WTC11 (cell line): ENCODE data around the gene DBNL. TPM values are rescaled to one million over a fixed set of nuclear protein-coding genes. Genes with fewer than 3 reads are reported as not detected.
A peak's percentile ranks its signal among the peaks of the same experiment; 100 is the strongest.
"Not testable (repeated sequence)": the region's sequence is repeated elsewhere in the genome, so short reads cannot be mapped to it uniquely, and the experiment has no call there.

Experiments used
- ATAC-seq: fragments of 200-7000 bp; cut with Tn5 transposase; 2 replicates; pipeline ENCODE4 v1.10.0; 2021; ENCODE audit warnings: mild to moderate bottlenecking, moderate library complexity
- CTCF ChIA-PET: fragments of 300-600 bp; sonication (Branson Sonifier 250); formaldehyde crosslinking; loops from one replicate; lab custom pipeline; 2021; ENCODE audit warnings: antibody characterized with exemption; lab: Charles Lee
- POLR2A ChIA-PET: fragments of 350-600 bp; sonication (Branson Sonifier 250); formaldehyde crosslinking; loops from one replicate; lab custom pipeline; 2021; ENCODE audit warnings: antibody characterized with exemption; lab: Charles Lee
- DNase-seq: peaks from one replicate; pipeline ENCODE4 v3.0.0; 2021; ENCODE audit warnings: low spot score
- H3K27ac Mint-ChIP-seq: 2 replicates; pipeline ENCODE4 v1.8.0; 2021; ENCODE audit warnings: mixed read lengths
- H3K27me3 Mint-ChIP-seq: 2 replicates; pipeline ENCODE4 v1.8.0; 2021; ENCODE audit warnings: low read depth, mild to moderate bottlenecking, moderate library complexity, mixed read lengths
- H3K36me3 Mint-ChIP-seq: 2 replicates; pipeline ENCODE4 v1.8.0; 2021; ENCODE audit warnings: mixed read lengths
- H3K4me1 Mint-ChIP-seq: 2 replicates; pipeline ENCODE4 v1.8.0; 2022; ENCODE audit warnings: mixed read lengths
- H3K4me3 Mint-ChIP-seq: 2 replicates; pipeline ENCODE4 v1.8.0; 2021; ENCODE audit warnings: mild to moderate bottlenecking, moderate library complexity, mixed read lengths
- H3K9me3 Mint-ChIP-seq: 2 replicates; pipeline ENCODE4 v1.8.0; 2021; ENCODE audit warnings: mixed read lengths
- total RNA-seq: library from RNA; stranded (reverse); gene quantifications from 3 replicates; pipeline ENCODE4 v1.2.3, GENCODE V29; 2021

DBNL gene
- total RNA-seq, 1 experiment from 2014 or later = 36.1 TPM

GRCh38 chr7:44029433-44029832 is 15.1 kb upstream of the DBNL start:
- H3K9me3 Mint-ChIP-seq, CTCF ChIA-PET, H3K27ac Mint-ChIP-seq, DNase-seq, H3K27me3 Mint-ChIP-seq, POLR2A ChIA-PET, H3K4me1 Mint-ChIP-seq, ATAC-seq, H3K4me3 Mint-ChIP-seq, H3K36me3 Mint-ChIP-seq: not testable (repeated sequence)

DNA sequence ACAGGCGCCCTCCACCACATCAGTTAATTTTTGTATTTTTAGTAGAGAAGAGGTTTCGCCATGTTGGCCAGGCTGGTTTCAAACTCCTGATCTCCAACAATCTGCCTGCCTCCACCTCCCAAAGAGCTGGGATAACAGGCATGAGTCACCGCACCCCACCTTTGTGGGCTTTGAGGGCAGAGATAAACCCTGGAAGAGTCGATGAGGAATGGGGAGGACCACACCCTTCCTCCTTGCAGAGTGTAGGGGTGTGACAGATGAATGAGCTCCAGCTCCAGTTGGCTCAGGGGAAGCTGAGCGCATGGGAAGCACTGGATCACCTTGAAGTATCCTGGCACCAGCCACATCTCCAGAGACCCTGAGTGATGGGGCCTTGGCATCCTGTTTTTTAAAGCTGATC is 14.5 kb upstream of the DBNL start:
- CTCF ChIA-PET, H3K4me1 Mint-ChIP-seq, ATAC-seq, DNase-seq, H3K36me3 Mint-ChIP-seq, H3K4me3 Mint-ChIP-seq, H3K27ac Mint-ChIP-seq, H3K27me3 Mint-ChIP-seq, POLR2A ChIA-PET, H3K9me3 Mint-ChIP-seq: not testable (repeated sequence)

- ATAC-seq, H3K27me3 Mint-ChIP-seq, H3K36me3 Mint-ChIP-seq, H3K4me3 Mint-ChIP-seq, DNase-seq, H3K4me1 Mint-ChIP-seq, CTCF ChIA-PET, POLR2A ChIA-PET, H3K9me3 Mint-ChIP-seq, H3K27ac Mint-ChIP-seq: not testable (repeated sequence)
Observed at GRCh38 chr7:44031319-44031718, 13.2 kb upstream of the DBNL start.

GRCh38 chr7:44032031-44032430 is 12.5 kb upstream of the DBNL start:
- H3K4me3 Mint-ChIP-seq, CTCF ChIA-PET, ATAC-seq, H3K9me3 Mint-ChIP-seq, H3K27me3 Mint-ChIP-seq, POLR2A ChIA-PET, H3K36me3 Mint-ChIP-seq, DNase-seq, H3K27ac Mint-ChIP-seq, H3K4me1 Mint-ChIP-seq: not testable (repeated sequence)

DNA sequence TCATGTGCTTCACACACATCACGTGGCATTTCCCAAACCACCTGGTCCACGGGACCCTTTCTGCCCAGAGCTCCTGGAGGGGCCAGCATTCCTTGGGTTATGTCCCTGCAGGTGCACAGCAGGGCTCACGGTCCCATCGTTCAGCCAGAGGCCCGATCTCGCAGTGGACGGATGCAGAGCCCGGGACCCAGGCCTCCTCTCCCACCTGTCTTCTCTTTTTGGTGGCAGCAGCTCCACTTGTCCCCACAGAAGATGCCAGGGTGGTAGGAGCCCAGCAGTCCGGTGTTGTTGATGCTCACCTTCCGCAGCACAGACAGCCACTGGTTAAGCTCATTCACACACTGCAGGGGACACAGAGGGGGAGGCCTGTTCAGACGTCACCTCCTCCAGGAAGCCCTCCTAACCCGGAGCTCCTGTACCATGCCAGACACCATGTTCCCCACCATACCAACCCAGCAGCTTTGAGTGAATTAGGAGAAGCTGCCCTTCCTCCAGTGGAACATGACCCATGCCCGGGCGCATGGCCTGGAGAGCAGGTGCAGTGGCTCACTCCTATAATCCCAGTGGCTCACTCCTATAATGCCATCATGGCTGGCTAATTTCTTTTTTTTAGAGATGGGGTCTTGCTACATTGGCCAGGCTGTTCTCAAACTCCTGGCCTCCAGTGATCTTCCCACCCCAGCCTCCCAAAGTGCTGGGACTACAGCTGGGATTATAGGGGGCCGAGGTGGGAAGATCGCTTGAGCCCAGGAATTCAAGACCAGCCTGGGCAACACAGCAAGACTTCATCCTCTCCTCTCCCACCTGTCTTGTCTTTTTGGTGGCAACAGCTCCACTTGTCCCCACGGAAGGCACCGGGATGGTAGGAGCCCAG is 10.3 kb upstream of the DBNL start:
- DNase-seq, H3K36me3 Mint-ChIP-seq, H3K9me3 Mint-ChIP-seq, POLR2A ChIA-PET, H3K27ac Mint-ChIP-seq, H3K4me3 Mint-ChIP-seq, CTCF ChIA-PET, ATAC-seq, H3K4me1 Mint-ChIP-seq: not testable (repeated sequence)
- peaks cover 20% of the 10 kb centered on the region for H3K27me3 Mint-ChIP-seq

- not testable (repeated sequence) for H3K4me1 Mint-ChIP-seq
Observed at GRCh38 chr7:44036364-44036763, 8.1 kb upstream of the DBNL start.

DNA sequence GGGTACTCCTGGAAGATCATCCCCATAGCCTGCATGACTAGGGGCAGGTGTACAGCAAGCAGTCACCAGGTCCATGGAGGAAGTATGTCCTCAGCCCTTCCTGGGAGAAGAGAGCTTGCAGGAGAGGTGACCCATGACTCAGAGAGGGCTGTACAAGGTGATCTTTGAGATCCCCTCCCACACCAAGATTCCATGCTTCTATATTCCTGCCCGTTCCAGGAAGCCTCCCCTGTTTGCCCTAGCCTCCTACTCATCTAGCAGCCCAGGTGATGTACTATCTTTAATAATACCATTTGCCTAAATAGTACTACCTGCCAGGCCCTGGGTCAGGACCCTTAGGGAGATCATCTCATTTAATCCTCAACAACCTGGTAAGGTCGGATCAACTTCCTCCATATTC is 6.6 kb upstream of the DBNL start:
- H3K4me1 Mint-ChIP-seq, ATAC-seq: not testable (repeated sequence)
- peaks cover 41% of the 10 kb centered on the region for H3K27me3 Mint-ChIP-seq

More at GRCh38 chr7:44036364-44036763, 8.1 kb upstream of the DBNL start:
- Mint-ChIP-seq H3K27me3 (peaks cover 29% of the 10 kb centered on the region), H3K4me3 (peak overlapping the region; percentile 37; the same call in 1 of the 2 replicates)
- H3K9me3 Mint-ChIP-seq, POLR2A ChIA-PET, H3K27ac Mint-ChIP-seq, H3K36me3 Mint-ChIP-seq: not testable (repeated sequence)
- peak; percentile 89 for ATAC-seq
- CTCF ChIA-PET = interaction anchor here (0.5 to 0.6 kb wide), 2 partner anchors 16 to 454 kb away, joined by 3 read pairs; no protein-coding TSS in a partner anchor
- peak; percentile 78 for DNase-seq

DNA sequence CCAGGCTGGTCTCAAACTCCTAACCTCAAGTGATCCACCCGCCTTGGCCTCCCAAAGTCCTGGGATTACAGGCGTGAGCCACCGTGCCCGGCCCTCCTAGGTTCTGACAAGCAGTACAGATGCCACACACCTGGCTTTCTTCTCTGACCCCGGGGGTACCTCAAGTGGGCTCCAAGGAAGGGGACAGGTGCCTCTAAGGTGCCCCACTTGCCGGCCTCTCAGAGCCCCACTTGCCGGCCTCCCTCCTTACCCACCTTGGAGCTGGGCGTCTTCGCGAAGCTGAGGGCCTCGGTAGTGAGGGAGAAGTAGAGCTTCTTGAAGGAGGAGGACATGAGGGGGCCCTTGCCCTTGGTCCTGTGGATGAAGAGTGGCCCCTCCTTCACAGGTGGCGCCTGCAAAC is 5.9 kb upstream of the DBNL start:
- H3K4me3 Mint-ChIP-seq, H3K36me3 Mint-ChIP-seq, ATAC-seq, H3K4me1 Mint-ChIP-seq, H3K9me3 Mint-ChIP-seq, POLR2A ChIA-PET, DNase-seq, H3K27ac Mint-ChIP-seq: not testable (repeated sequence)
- CTCF ChIA-PET = interaction anchor here (0.6 kb wide), 1 partner anchor 158 kb away, joined by 3 read pairs; no protein-coding TSS in a partner anchor
- peaks cover 41% of the 10 kb centered on the region for H3K27me3 Mint-ChIP-seq

More for the DNA sequence above, 6.6 kb upstream of the DBNL start:
- CTCF ChIA-PET = interaction anchor here (1.0 kb wide), 1 partner anchor 19 kb away, joined by 3 read pairs; no protein-coding TSS in a partner anchor
- H3K9me3 Mint-ChIP-seq, POLR2A ChIA-PET, DNase-seq, H3K36me3 Mint-ChIP-seq, H3K27ac Mint-ChIP-seq, H3K4me3 Mint-ChIP-seq: not testable (repeated sequence)
